ENCODE measurements around the gene UNC13C.

The UNC13C gene

GRCh38 chr15:54577476-54578250, 599.4 kb downstream of the UNC13C start:
- DNase-seq, result no peak

GRCh38 chr15:54579855-54580254, 601.6 kb downstream of the UNC13C start:
- no peak for DNase-seq

- no peak for DNase-seq
Measured at GRCh38 chr15:54580643-54581042, 602.4 kb downstream of the UNC13C start.

GRCh38 chr15:54582863-54583643, 604.8 kb downstream of the UNC13C start:
- DNase-seq, result no peak

- no peak for DNase-seq
Measured at GRCh38 chr15:54585063-54585462, 606.8 kb downstream of the UNC13C start.

GRCh38 chr15:54594115-54594514, 615.9 kb downstream of the UNC13C start:
- DNase-seq, result no peak

GRCh38 chr15:54599386-54599785, 621.1 kb downstream of the UNC13C start:
- DNase-seq, result no peak

GRCh38 chr15:54605043-54605442, 626.8 kb downstream of the UNC13C start:
- DNase-seq, result no peak

- DNase-seq, result no peak
Measured at GRCh38 chr15:54605556-54605955, 627.3 kb downstream of the UNC13C start.

- no peak for DNase-seq
Measured at GRCh38 chr15:54608876-54609835, 630.9 kb downstream of the UNC13C start.

- DNase-seq, result no peak
Measured at GRCh38 chr15:54618120-54618519, 639.9 kb downstream of the UNC13C start.

GRCh38 chr15:54619180-54619579, 640.9 kb downstream of the UNC13C start:
- no peak for DNase-seq

- no peak for DNase-seq
Measured at GRCh38 chr15:54620916-54621315, 642.7 kb downstream of the UNC13C start.

- DNase-seq, result no peak
Measured at GRCh38 chr15:54636147-54636546, 657.9 kb downstream of the UNC13C start.

GRCh38 chr15:54638666-54639065, 660.4 kb downstream of the UNC13C start:
- DNase-seq, result no peak

GRCh38 chr15:54640873-54641272, 662.6 kb downstream of the UNC13C start:
- no peak for DNase-seq

GRCh38 chr15:54644796-54645195, 666.6 kb downstream of the UNC13C start:
- no peak for DNase-seq

- DNase-seq, result no peak
Measured at GRCh38 chr15:54659646-54660045, 681.4 kb downstream of the UNC13C start.

- no peak for DNase-seq
Measured at GRCh38 chr15:54660356-54660755, 682.1 kb downstream of the UNC13C start.

GRCh38 chr15:54675241-54675640, 697.0 kb downstream of the UNC13C start:
- DNase-seq, result no peak

GRCh38 chr15:54681584-54681983, 703.3 kb downstream of the UNC13C start:
- DNase-seq, result no peak
